Forelimb muscle (tissue), 1 donor: Measurements from ENCODE around the gene PACRG. TPM values are rescaled to one million over a fixed set of nuclear protein-coding genes. Genes with fewer than 3 reads are reported as not detected.

Experiments used
- DNase-seq: peaks from one replicate; pipeline ENCODE4 v3.0.0-alpha.2; 2013; ENCODE audit warnings: low read depth
- polyA plus RNA-seq: library from polyadenylated mRNA; unstranded; fragments of 120-200 nt; gene quantifications from one replicate; pipeline ENCODE4 v1.2.1, GENCODE V29; 2013; ENCODE audit not compliant: insufficient read length

Gene PACRG
- polyA plus RNA-seq, 1 donor, result 2.1 TPM

DNA sequence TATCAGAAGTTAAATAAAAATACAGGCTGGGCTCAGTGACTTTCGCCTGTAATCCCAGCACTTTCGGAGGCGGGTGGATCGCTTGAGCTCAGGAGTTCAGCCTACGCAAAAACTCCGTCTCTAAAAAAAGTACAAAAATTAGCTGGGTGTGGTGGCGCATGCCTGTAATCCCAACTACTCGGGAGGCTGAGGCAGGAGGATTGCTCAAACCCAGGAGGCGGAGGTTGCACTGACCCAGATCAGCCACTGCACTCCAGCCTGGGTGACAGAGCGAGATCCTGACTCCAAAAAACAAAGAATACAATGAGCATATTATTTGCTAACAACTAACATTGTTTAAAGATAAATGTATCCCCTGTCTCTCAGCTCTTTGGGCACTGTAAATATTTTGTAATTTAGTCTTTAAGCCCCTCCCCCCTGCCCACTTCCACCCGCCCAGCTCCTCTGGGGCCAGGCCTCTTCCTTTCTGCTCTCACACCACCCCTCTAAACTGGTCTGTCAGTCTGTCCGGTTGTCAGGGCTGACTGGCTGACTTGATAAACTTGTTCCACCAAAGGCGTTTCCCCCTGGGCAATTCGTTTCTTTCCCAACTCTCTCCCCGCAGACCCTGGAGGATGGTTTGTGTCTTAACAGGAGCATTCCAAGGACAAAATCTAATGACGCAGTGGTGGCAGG is 624.4 kb downstream of the PACRG start:
- DNase-seq, result no peak

DNA sequence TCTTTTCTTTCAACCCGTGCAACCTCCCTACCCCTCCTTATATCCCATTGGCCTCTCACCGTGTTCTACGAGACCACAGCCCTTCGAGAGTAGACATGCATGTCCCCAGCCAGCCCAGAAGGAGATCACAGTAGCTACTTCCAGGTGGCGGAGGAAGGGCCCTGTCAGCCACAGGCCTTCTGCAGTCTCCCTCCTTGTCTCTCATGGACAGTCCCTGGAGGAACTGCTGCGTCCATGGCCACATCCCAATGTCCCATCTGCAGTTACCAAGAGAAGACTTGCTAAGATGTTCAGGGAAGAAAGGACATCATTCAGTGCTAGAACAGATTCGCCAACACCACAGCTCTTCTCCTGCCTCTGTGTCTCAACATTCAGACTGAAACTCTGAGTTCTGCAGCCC is 625.2 kb downstream of the PACRG start:
- DNase-seq, result no peak

DNA sequence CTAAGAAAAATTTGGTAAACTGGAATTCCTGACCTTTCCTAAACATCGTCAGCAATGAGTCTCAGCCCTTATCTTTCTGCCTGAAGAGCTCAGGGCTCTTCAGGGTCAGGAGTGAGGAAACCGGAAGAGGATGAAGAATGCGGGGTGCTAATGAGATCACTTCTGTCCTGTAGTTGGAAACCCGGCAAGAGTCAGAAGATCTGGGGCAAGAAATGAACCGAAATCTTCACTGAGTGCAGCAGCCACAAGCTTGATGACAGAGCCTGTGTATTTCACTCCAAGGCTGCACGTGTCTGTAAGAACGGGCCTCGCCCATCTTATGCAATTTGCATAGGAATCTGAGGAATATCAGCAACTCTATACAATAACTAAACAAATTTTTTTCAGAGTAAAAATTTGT is 626.3 kb downstream of the PACRG start:
- no peak for DNase-seq

DNA sequence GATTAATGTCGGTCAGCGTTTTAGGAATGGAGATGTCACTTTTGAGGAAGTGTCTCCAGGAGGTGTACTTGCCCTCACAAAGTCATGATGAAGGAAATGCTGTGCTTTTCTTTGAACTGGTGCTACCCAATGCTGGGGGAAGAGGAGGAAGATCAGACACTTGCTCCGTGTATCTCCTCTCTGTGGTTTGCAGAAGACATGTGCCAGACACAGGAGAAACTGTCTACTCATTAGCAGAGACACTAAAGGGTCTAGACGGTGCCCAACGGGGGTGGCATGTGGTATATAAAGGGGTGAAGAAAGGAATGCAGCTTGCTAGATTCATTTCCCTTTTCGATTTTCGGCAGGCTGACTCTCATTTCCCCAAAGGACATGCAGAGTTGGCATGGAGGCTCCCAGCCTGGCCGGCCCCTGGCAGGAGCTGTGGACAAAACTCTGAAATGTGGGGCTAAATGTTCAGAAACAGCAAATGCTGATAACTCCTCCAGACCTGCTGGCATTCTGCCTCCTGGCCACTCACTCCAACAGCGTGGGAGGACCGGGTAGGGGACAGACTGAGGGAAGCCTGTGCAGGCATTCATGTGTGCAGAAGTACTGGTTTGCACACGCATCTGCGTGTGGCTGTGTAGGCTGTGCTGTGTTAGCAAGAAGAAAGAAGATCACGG is 627.1 kb downstream of the PACRG start:
- no peak for DNase-seq

DNA sequence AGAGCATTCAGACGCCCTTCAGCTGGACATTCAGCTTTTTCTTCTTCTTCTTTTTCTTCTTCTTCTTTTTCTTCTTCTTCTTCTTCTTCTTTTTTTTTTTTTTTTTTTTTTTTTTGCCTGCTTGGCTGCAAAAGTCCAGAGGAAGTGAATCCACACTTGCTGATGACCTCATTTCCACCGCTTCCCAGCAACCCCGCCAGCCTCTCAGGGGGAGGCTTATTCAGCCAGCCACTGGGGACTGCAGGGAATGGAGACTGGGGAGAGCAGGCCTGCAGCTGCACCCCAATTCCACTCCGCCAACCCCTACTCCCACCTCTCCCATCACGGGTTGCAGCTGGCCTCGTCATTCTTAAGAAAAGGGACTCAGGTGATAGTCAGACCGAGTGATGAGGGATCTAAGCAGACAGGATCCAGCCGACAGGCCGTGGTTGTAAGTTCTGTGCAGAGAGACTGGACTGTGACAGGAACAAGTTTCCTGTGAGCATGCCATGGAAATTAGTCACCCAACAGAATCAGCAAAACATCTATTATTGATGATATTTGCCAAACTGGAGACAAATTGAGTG is 627.7 kb downstream of the PACRG start:
- DNase-seq, result no peak

DNA sequence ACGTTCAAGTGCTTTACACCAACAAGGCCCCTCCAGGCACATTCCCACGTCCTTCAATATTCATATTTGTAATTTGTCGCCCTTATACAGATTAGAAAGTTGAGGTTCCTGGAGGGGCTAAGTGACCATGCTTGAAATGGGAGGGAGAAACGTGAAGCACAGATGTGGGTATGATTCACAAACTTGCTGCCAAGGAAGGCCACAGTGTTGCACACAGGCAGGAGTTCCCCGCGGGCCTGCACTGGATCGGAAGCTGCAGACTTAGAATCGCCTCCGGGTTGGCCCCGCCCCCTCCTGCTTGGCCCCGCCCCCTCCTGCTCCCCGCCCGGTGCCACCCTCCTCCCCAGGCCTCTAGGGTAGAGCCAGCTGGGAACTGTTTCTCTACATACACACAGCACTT is 628.5 kb downstream of the PACRG start:
- DNase-seq, result no peak

DNA sequence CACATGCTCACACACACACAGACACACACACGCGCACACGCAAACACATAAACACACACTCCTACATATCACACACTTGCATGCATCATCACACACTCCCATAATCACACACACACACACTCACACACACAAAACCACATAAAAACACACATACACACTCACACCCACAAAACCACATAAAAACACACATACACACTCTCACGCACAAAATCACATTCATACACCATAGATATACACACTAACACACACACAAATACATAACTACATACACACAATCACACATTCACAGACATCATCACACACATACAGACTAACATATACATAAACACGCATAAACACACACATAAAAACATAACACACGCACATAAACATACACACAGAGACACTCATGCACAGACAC is 629.0 kb downstream of the PACRG start:
- DNase-seq, result no peak

DNA sequence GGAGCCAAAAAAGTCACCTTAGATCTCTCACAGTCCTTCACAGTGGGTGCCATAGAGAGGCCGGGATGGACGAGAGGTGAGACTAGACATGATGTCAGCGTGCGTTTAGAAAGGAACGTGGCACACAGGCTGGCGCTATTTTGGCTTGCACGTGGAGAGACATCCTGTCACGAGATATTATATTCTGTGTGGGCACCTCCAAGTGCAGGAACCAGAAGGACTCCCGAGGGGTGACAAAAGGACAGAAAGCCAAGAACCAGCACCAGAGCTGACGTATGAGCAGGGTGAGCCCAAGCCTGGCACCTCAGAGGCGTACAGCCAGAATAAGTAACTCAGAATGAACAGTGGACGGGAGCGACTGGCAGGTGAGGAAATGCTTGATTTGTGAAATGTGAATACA is 636.9 kb downstream of the PACRG start:
- no peak for DNase-seq

Other genes with a start within 250 kb of the PACRG start
- gene PRKN, start 208 bp upstream of the PACRG start, polyA plus RNA-seq, result 4.6 TPM